ACC112 (cell line): ENCODE measurements around the gene DHX58.

Source experiments
- H2AFZ ChIP-seq: fragments of 200-600 bp; sonication (generic); one replicate; pipeline ENCODE4 v1.6.0; 2017; ENCODE audit warnings: antibody characterized with exemption, low read length; ENCODE audit not compliant: unreplicated experiment
- H3K27ac ChIP-seq: fragments of 200-600 bp; sonication (generic); 2 replicates; pipeline ENCODE4 v1.5.1; 2014; ENCODE audit warnings: low read depth, mild to moderate bottlenecking, antibody characterized with exemption, low read length, moderate library complexity
- H3K27me3 ChIP-seq: fragments of 200-600 bp; sonication (generic); 2 replicates; pipeline ENCODE4 v1.6.1; 2014; ENCODE audit warnings: mild to moderate bottlenecking, antibody characterized with exemption, low read length, moderate library complexity, mixed read lengths; ENCODE audit not compliant: insufficient read depth
- H3K36me3 ChIP-seq: fragments of 200-600 bp; sonication (generic); 2 replicates; pipeline ENCODE4 v1.6.1; 2016; ENCODE audit warnings: mild to moderate bottlenecking, antibody characterized with exemption, low read length, moderate library complexity, mixed read lengths; ENCODE audit not compliant: insufficient read depth
- H3K4me1 ChIP-seq: fragments of 200-600 bp; sonication (generic); one replicate; pipeline ENCODE4 v1.6.1; 2016; ENCODE audit warnings: low read length, mixed read lengths; ENCODE audit not compliant: insufficient read depth, unreplicated experiment, control insufficient read depth
- H3K4me3 ChIP-seq: fragments of 200-600 bp; sonication (generic); 2 replicates; pipeline ENCODE4 v1.5.1; 2014; ENCODE audit warnings: mild to moderate bottlenecking, low read depth, low read length
- H3K79me2 ChIP-seq: fragments of 200-600 bp; sonication (generic); one replicate; pipeline ENCODE4 v1.6.0; 2016; ENCODE audit warnings: low read length; ENCODE audit not compliant: control insufficient read depth, unreplicated experiment, insufficient read depth

DHX58 gene

DNA sequence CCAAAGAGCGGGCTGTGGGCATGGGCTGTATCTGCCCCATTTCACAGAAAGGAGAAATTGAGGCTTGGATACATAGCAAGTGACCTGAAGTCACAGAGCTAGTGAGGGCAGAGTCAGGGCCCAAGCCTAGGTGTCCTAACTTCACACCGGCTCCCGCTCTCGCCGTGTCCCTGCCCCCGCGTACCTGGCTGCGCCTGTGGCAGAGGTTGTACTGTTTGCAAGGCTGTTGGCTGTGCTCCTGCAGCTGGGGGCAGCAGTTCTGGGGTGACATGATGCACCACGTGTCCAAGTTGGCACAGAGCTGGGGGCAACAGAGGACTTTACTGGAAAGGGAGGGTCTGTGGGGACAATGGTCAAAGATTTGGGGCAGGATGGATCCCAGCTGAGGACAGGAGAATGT, 3.4 kb downstream of the DHX58 start:
- Histone ChIP-seq H3K4me1 (peaks cover 22% of the 10 kb centered on the region), H3K27ac (no peak overlapping the region), H2AFZ (no peak overlapping the region), H3K4me3 (no peak overlapping the region), H3K27me3 (no peaks in the 10 kb centered on the region), H3K36me3 (peaks cover 29% of the 10 kb centered on the region; the same call in 1 of the 2 replicates), H3K79me2 (peaks cover 17% of the 10 kb centered on the region)

GRCh38 chr17:42107597-42108576, 4.6 kb downstream of the DHX58 start:
- Histone ChIP-seq H3K4me1 (peaks cover 12% of the 10 kb centered on the region), H3K27me3 (no peaks in the 10 kb centered on the region), H3K4me3 (no peak overlapping the region), H3K27ac (no peak overlapping the region), H2AFZ (no peak overlapping the region), H3K79me2 (peaks cover 13% of the 10 kb centered on the region), H3K36me3 (peaks cover 25% of the 10 kb centered on the region; the same call in 1 of the 2 replicates)

DNA sequence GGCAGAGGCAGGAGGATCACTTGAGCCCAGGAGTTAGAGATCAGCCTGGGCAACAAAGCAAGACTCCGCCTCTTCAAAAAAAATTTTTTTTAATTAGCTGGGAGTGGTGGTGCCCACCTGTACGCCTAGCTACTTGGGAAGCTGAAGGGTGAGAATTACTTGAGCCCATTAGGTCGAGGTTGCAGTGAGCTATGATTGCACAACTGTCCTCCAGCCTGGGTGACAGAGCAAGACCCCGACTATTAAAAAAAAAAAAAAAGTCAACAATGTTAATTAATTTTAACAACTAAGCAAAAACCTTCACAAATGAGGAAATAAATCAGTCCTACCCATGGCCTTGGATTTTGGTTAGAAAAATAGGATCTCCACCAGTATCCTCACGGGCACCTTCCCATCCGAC, 5.4 kb downstream of the DHX58 start:
- Histone ChIP-seq H3K4me3 (no peak overlapping the region), H3K79me2 (peaks cover 13% of the 10 kb centered on the region), H3K27ac (no peak overlapping the region), H3K36me3 (peaks cover 25% of the 10 kb centered on the region; the same call in 1 of the 2 replicates), H2AFZ (no peak overlapping the region), H3K4me1 (peaks cover 9% of the 10 kb centered on the region), H3K27me3 (no peaks in the 10 kb centered on the region)

DNA sequence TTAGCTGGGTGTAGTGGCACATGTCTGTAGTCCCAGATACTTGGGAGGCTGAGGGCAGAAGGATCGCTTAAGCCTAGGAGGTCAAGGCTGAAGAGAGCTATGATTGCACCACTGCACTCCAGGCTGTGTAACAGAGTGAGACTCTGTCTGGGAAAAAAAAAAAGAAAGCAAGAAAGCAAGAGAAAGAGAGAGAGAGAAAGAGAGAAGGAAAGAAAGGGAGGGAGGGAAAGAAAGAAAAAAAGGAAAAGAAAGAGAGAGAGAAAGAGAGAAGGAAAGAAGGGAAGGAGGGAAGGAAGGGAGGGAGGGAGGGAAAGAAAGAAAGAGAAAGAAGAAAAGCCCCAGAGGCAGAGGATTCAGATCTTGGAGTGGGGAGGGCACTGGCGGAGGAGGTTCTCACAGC, 6.5 kb downstream of the DHX58 start:
- Histone ChIP-seq H2AFZ (no peak overlapping the region), H3K27ac (no peak overlapping the region), H3K79me2 (peaks cover 5% of the 10 kb centered on the region), H3K36me3 (peaks cover 22% of the 10 kb centered on the region; the same call in 1 of the 2 replicates), H3K4me3 (no peak overlapping the region), H3K4me1 (peaks cover 7% of the 10 kb centered on the region), H3K27me3 (no peaks in the 10 kb centered on the region)

GRCh38 chr17:42104264-42104663, 8.2 kb downstream of the DHX58 start:
- Histone ChIP-seq H3K36me3 (peaks cover 15% of the 10 kb centered on the region; the same call in 1 of the 2 replicates), H3K79me2 (no peaks in the 10 kb centered on the region), H3K4me1 (peaks cover 5% of the 10 kb centered on the region), H3K27ac (no peak overlapping the region), H3K4me3 (no peak overlapping the region), H2AFZ (no peak overlapping the region), H3K27me3 (no peaks in the 10 kb centered on the region)

GRCh38 chr17:42103221-42103954, 9.1 kb downstream of the DHX58 start:
- peaks cover 5% of the 10 kb centered on the region for H3K4me1 ChIP-seq
- H3K79me2 ChIP-seq, result no peaks in the 10 kb centered on the region
- no peak overlapping the region for H3K27ac ChIP-seq
- no peak overlapping the region for H3K4me3 ChIP-seq
- H2AFZ ChIP-seq, result no peak overlapping the region
- H3K36me3 ChIP-seq, result peaks cover 10% of the 10 kb centered on the region; the same call in 1 of the 2 replicates
- no peaks in the 10 kb centered on the region for H3K27me3 ChIP-seq

GRCh38 chr17:42101513-42102292, 10.8 kb downstream of the DHX58 start:
- Histone ChIP-seq H2AFZ (no peak overlapping the region), H3K36me3 (no peaks in the 10 kb centered on the region), H3K4me3 (no peak overlapping the region), H3K79me2 (no peaks in the 10 kb centered on the region), H3K4me1 (peaks cover 5% of the 10 kb centered on the region), H3K27me3 (peaks cover 13% of the 10 kb centered on the region), H3K27ac (no peak overlapping the region)

DNA sequence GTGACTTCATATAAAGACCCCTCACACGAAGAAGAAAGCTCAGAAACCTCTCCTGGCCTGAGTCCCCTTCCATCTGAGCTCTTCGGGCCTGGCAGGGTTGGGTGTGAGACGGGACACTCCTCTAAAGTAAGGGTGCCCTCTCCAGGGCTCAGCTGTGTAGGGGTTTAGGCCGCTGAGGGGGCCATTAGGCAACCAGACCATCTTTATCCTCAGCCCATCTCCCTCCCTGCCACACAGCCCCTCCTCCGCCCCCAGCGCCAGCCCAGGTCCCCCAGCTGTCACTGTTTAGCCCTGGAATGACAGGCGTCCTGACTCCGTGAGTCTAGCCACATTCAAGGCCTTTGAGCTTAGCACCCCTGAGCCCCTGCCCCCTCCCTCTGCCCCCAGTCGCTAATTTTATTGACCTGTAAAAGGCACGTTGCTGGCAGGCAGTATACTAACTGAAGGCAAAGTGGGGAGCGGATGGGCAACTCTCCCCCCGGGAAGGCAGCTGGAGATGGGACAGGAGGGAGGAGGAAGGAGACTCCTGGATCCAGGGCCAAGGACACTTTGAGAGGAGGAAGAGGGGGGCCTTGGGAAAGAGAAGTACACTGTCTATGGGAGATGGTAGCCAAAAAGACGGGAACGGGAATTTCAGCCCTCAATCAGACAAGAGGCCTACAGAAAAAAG, 13.6 kb downstream of the DHX58 start:
- no peak overlapping the region for H2AFZ ChIP-seq
- H3K27ac ChIP-seq, result no peak overlapping the region

DNA sequence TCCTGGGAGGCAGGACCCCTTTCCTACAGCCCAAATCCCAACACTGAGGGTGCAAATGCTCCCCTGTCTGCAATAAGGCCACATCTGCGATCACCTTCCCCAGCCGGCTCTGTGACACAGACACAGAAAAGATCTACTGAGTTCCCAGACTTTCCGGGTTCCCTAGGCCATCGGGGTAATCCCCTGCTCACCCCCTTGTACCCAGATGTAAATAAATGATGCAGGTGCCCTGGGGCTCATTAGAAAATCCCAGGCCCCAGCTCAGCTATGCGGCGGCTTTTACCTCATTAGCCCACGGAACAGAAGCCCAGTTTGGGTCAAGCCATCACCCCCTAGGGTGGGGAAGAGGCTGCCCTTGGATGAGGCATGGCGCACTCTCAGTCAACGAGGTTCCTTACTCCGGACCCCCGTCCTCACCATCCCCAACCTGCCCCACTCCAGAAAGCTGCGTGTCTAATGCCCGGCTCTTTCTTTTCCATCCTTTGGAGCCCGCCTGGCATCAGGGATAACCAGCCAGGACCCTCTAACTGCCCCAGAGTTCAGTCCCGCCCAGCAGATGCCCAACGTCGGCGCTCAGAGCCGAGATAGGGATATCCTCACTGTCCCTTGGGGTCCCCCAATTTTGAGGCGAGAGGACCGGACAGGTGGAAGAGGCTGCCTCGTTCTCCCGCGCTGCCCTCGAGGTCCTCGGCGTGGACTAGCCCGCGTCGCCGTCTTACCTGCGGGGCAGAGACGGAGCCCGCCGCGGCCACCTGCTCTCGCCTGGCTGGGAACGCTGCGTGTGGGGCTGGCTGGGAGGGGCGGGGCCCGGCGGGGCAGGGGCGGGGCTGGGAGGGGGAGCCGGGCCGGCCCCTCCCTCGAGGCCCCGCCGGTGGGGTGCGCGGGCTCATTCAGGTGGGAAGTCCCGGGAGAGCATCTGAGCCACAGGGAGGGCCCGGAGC, 14.6 kb downstream of the DHX58 start, which contains the start of gene ZNF385C:
Gene ZNF385C (minus strand): TSS at position 783 of the 941 bp plus-strand sequence. CDS start 35,417 bp downstream, outside the sequence.
- Histone ChIP-seq H3K79me2 (no peaks in the 10 kb centered on the region), H3K36me3 (no peaks in the 10 kb centered on the region), H2AFZ (peak within 1 kb of the TSS; percentile 50), H3K27me3 (peaks cover 13% of the 10 kb centered on the region), H3K27ac (no peak within 1 kb of the TSS), H3K4me3 (peak within 1 kb of the TSS; percentile 56), H3K4me1 (peaks cover 5% of the 10 kb centered on the region)

More for the DNA sequence above, 13.6 kb downstream of the DHX58 start:
- Histone ChIP-seq H3K4me3 (no peak overlapping the region), H3K27me3 (peaks cover 13% of the 10 kb centered on the region), H3K79me2 (no peaks in the 10 kb centered on the region), H3K4me1 (peaks cover 5% of the 10 kb centered on the region), H3K36me3 (no peaks in the 10 kb centered on the region)
